Lower leg skin (tissue), 3 donors: ENCODE results near the gene FGF23.

ENCODE experiments used
- POLR2A ChIP-seq, 2 donors: fragments of 450-650 bp; IDR thresholded peaks; one replicate each; pipeline ENCODE4 v1.6.1; 2016 to 2017; ENCODE audit warnings: antibody characterized with exemption in 2 of 2, mild to moderate bottlenecking in 1 of 2, moderate library complexity in 1 of 2
- TF ChIP-seq, protein P1 (sequence below), 3 donors: fragments of 450-650 bp; IDR thresholded peaks; one replicate each; pipeline ENCODE4 v1.5.1; 2016; ENCODE audit warnings: antibody characterized with exemption in 3 of 3, mild to moderate bottlenecking in 3 of 3, moderate library complexity in 2 of 3

DNA sequence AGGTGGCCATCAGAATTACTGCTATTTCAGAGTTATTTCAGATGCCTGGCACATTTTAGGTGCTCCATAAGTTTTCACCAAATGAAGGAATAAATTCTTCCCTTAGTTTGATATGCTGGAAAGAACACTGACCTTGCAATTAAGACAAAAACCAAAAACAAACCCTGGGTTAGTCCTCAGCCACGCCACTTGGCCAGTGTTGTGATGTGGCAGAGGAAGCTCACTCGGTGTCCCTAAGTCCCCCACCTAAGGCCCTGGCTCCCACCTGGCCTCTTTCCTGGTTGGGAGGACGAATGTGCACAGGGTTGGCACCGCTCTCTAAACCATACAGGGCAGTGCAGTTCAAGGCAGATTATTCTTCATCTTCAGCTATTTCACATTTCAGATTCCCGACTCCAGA, 13.7 kb upstream of the FGF23 start:
- TF ChIP-seq, protein P1, sequence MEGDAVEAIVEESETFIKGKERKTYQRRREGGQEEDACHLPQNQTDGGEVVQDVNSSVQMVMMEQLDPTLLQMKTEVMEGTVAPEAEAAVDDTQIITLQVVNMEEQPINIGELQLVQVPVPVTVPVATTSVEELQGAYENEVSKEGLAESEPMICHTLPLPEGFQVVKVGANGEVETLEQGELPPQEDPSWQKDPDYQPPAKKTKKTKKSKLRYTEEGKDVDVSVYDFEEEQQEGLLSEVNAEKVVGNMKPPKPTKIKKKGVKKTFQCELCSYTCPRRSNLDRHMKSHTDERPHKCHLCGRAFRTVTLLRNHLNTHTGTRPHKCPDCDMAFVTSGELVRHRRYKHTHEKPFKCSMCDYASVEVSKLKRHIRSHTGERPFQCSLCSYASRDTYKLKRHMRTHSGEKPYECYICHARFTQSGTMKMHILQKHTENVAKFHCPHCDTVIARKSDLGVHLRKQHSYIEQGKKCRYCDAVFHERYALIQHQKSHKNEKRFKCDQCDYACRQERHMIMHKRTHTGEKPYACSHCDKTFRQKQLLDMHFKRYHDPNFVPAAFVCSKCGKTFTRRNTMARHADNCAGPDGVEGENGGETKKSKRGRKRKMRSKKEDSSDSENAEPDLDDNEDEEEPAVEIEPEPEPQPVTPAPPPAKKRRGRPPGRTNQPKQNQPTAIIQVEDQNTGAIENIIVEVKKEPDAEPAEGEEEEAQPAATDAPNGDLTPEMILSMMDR (IDR thresholded peaks at IDR 0.05), result no peak
- TF ChIP-seq POLR2A (IDR thresholded peaks at IDR 0.05), result no peak
